GM18867 (cell line): ENCODE results near the gene UQCC2.

Experiments used
- ATAC-seq: cut with Tn5 transposase; IDR thresholded peaks from one replicate; pipeline ENCODE4 v1.9.1; 2021; ENCODE audit warnings: mild to moderate bottlenecking, moderate library complexity; ENCODE audit not compliant: unreplicated experiment

UQCC2 gene

GRCh38 chr6:33659986-33660385 lies 51.5 kb downstream of the UQCC2 start:
- ATAC-seq: no peak

DNA sequence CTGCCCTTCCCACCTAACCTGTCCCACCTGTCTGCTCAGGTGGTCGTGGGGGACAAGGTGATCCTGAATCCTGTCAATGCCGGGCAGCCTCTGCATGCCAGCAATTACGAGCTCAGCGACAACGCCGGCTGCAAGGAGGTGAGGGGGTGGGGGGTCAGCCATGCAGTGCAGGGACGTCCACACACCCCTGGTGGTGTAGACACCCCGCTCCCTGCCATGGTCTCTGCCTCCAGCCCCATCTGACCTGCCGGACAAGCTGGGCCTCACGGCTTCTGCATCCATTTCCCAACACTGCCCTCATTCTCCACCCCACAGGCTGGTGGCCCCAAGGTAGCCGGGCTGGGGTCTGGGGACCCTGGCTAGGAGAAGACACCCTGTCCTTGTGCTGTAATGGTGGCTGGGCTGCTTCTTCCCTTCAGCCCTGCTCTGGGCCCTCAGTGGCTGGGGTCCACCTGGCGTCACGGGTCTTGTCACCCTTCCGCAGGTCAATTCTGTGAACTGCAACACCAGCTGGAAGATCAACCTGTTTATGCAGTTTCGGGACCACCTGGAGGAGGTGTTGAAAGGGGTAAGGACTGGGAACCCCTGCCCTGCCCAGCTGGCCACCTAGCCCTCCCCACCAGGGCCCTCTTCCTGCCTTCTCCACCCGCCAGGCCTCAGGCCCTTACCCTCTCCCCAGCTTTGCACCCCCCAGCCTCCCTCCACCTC lies 52.4 kb downstream of the UQCC2 start:
- ATAC-seq: no peak

DNA sequence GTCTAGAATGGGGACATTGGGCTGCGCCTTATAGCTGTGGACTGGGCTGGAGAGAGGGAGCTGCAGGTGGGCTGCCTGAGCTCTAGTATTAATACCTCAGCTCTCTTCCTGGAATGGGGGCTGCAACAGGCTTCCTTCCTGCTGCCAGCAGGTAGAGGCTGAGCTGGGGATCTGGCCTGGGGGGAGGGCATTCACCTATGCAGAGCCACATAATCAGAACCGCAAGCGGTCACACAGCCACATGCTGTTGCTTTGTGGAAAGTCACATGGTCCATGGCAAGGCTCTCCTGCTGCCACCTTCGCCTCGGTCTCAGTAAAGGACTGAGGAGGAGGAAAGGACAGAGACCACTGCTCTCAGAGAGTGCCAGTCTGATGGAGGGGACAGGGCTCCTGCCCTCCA lies 54.7 kb downstream of the UQCC2 start:
- ATAC-seq: no peak

DNA sequence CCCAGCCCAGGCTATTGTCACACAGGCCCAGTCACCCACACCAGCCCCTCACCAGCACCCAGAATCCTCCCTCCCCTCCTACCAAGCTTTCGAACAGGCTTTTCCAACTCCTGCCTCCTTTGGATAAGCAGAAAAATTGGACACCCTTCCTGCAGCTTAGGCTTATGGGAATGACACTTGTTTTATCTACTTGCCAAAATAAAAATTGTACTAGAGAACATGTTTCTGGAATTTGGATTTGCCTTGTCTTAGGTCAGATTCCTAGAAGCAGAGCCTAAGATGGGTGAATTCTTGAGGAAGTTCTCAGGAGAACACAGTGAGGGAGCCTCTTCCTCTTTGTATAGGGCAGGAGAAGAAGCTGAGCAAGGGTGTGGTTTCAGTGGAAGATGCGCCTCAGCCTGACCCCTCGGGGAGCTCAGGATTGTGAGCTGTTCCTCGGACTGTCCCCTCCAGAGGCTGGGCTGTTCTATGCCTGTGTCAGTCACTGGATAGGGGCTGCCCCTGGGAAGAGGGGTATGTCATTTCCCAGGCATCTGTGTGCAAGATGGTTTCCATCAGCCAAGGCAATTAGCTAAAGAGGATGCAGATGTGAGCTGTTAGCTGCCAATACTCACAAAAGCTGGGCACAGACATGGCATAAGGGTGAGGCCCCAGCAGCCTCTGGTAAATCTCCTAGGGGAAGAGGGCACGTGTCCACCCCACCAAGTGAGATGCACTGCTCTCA lies 56.5 kb downstream of the UQCC2 start:
- ATAC-seq: no peak

GRCh38 chr6:33652002-33652401 lies 59.5 kb downstream of the UQCC2 start:
- no peak for ATAC-seq

DNA sequence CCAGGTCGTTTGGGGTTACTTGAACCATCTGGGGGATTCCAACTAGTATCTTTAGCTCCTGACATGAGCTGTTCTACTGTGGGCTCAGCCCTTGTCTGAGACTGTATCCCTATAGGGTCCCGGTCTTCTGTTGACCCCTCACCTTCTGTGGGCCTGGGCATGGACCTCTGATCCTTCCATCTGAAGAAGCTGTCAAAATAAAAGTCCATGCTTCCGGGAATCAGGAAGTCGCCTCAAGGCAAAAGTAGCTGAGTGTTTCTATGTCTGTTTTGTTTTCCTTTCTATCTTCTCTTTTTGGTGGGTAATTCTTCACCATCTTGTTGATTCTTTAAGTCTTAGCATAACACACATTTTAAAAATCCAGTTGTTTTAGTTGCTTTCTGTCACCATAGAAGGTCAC lies 60.1 kb downstream of the UQCC2 start:
- no peak for ATAC-seq
